ENCODE results near the gene BCL2L1. TPM values are rescaled to one million over a fixed set of nuclear protein-coding genes. Genes with fewer than 3 reads are reported as not detected.

Gene BCL2L1
- total RNA-seq, 1 experiment from 2014 or later, result 469 TPM

GRCh38 chr20:31712564-31713311, 9.9 kb downstream of the BCL2L1 start:
- Histone ChIP-seq H3K36me3 (ENCODE audit: control insufficient read depth, insufficient read depth, low read length) (peaks cover 23% of the 10 kb centered on the region), H3K4me3 (ENCODE audit: low read depth, low read length) (no peak overlapping the region), H3K27me3 (replicated peaks; ENCODE audit: control insufficient read depth, insufficient read depth, low read length) (no peaks in the 10 kb centered on the region), H3K9me3 (no peaks in the 10 kb centered on the region), H3K4me1 (peaks cover 95% of the 10 kb centered on the region)
- intact Hi-C loops (cut with micrococcal nuclease; ENCODE audit: unreplicated experiment), result loop anchor here (1.0 to 5.0 kb wide), 4 partner anchors 8 to 515 kb away; no protein-coding TSS in a partner anchor
- H3K4me1 Mint-ChIP-seq (ENCODE audit: low read depth, unreplicated experiment), result peaks cover 86% of the 10 kb centered on the region
- POLR2A ChIA-PET, result interaction anchor here (0.8 to 6.9 kb wide), 14 partner anchors 8 to 140 kb away, joined by 3 to 169 read pairs (median 10); partner anchors contain the start of genes BCL2L1 and ID1
- no peak for TF ChIP-seq CTCF (IDR thresholded peaks at IDR 0.05; ENCODE audit: insufficient read depth in 1 of 2, low read depth in 1 of 2, low read length in 1 of 2, severe bottlenecking in 1 of 2, unreplicated experiment in 1 of 2)
- peak; percentile 98 to 99 for DNase-seq
- H3K27me3 Mint-ChIP-seq (ENCODE audit: insufficient read depth, unreplicated experiment), result no peaks in the 10 kb centered on the region
- peak overlapping the region; percentile 69 for H3K4me3 Mint-ChIP-seq (ENCODE audit: unreplicated experiment)
- peak overlapping the region; percentile 97 for H3K27ac Mint-ChIP-seq (ENCODE audit: unreplicated experiment)
- H3K9me3 Mint-ChIP-seq (ENCODE audit: unreplicated experiment), result no peaks in the 10 kb centered on the region
- CTCF ChIA-PET, result interaction anchor here (0.5 to 5.4 kb wide), 14 partner anchors 8 to 150 kb away, joined by 3 to 48 read pairs (median 5); partner anchors contain the start of genes BCL2L1 and ID1
- no TSS peak for BruUV-seq (replicated peaks)
- peaks cover 99% of the 10 kb centered on the region for H3K36me3 Mint-ChIP-seq (ENCODE audit: insufficient read depth, unreplicated experiment)

- peaks cover 99% of the 10 kb centered on the region for H3K36me3 Mint-ChIP-seq (ENCODE audit: insufficient read depth, unreplicated experiment)
These were observed 10.5 kb downstream of the BCL2L1 start for GRCh38 chr20:31712112-31712553.

More at GRCh38 chr20:31712112-31712553, 10.5 kb downstream of the BCL2L1 start:
- POLR2A ChIA-PET, result interaction anchor here (0.6 to 6.9 kb wide), 15 partner anchors 8 to 139 kb away, joined by 3 to 169 read pairs (median 10); partner anchors contain the start of genes BCL2L1 and ID1
- CTCF ChIA-PET, result interaction anchor here (0.7 to 5.4 kb wide), 13 partner anchors 7 to 149 kb away, joined by 3 to 48 read pairs (median 5); partner anchors contain the start of genes BCL2L1 and ID1
- Histone ChIP-seq H3K9me3 (no peaks in the 10 kb centered on the region), H3K4me1 (peaks cover 95% of the 10 kb centered on the region), H3K27me3 (replicated peaks; ENCODE audit: control insufficient read depth, insufficient read depth, low read length) (no peaks in the 10 kb centered on the region), H3K36me3 (ENCODE audit: control insufficient read depth, insufficient read depth, low read length) (peaks cover 20% of the 10 kb centered on the region), H3K4me3 (ENCODE audit: low read depth, low read length) (no peak overlapping the region)
- H3K4me3 Mint-ChIP-seq (ENCODE audit: unreplicated experiment), result peak overlapping the region; percentile 69
- no peak for TF ChIP-seq CTCF (IDR thresholded peaks at IDR 0.05; ENCODE audit: insufficient read depth in 1 of 2, low read depth in 1 of 2, low read length in 1 of 2, severe bottlenecking in 1 of 2, unreplicated experiment in 1 of 2)
- intact Hi-C loops (cut with micrococcal nuclease; ENCODE audit: unreplicated experiment), result loop anchor here (1.0 to 5.0 kb wide), 4 partner anchors 8 to 515 kb away; no protein-coding TSS in a partner anchor
- TSS peak; percentile 21 for BruUV-seq (replicated peaks)
- peak overlapping the region; percentile 97 for H3K27ac Mint-ChIP-seq (ENCODE audit: unreplicated experiment)
- no peak for DNase-seq
- H3K9me3 Mint-ChIP-seq (ENCODE audit: unreplicated experiment), result no peaks in the 10 kb centered on the region
- H3K27me3 Mint-ChIP-seq (ENCODE audit: insufficient read depth, unreplicated experiment), result no peaks in the 10 kb centered on the region
- peaks cover 81% of the 10 kb centered on the region for H3K4me1 Mint-ChIP-seq (ENCODE audit: low read depth, unreplicated experiment)

Measured in Caco-2 (cell line).